Right atrium auricular region (tissue), 2 donors: Measurements from ENCODE around the gene AMPH. TPM values are rescaled to one million over a fixed set of nuclear protein-coding genes. Genes with fewer than 3 reads are reported as not detected.
"Not testable (repeated sequence)": the region's sequence is repeated elsewhere in the genome, so short reads cannot be mapped to it uniquely, and the experiment has no call there.

Experiments used
- DNase-seq: peaks from one replicate; pipeline ENCODE4 v3.0.0-alpha.2; 2019; ENCODE audit warnings: low spot score
- H3K27ac ChIP-seq, 2 donors: fragments of 200-600 bp; sonication (generic); 1 replicate in 1 of 2; 2 replicates in 1 of 2; pipeline ENCODE4 v1.5.1; 2016 to 2019
- H3K27me3 ChIP-seq, 2 donors: fragments of 200-600 bp; sonication (generic); one replicate each; pipeline versions ENCODE4 v1.5.1 to v1.6.0; 2017 to 2019
- H3K36me3 ChIP-seq: fragments of 200-600 bp; sonication (generic); one replicate; pipeline ENCODE4 v1.5.1; 2016
- H3K4me1 ChIP-seq, 2 donors: fragments of 200-600 bp; sonication (generic); one replicate each; pipeline versions ENCODE4 v1.5.1 to v1.6.0; 2017 to 2019
- H3K4me3 ChIP-seq, 2 donors: fragments of 200-600 bp; sonication (generic); 1 replicate in 1 of 2; 2 replicates in 1 of 2; pipeline ENCODE4 v1.5.1; 2017 to 2019; ENCODE audit warnings: mild to moderate bottlenecking in 1 of 2, moderate library complexity in 1 of 2
- H3K9me3 ChIP-seq, 2 donors: fragments of 200-600 bp; sonication (generic); one replicate each; pipeline ENCODE4 v1.5.1; 2019
- total RNA-seq, 2 donors: library from RNA; depleted of rRNA; stranded (reverse); fragments of >200 nt; gene quantifications; one replicate each; pipeline ENCODE4 v1.1.0, GENCODE V29; 2016
- TF ChIP-seq, protein P1 (sequence below), 2 donors: fragments of 200-600 bp; sonication (generic); IDR thresholded peaks; one replicate each; pipeline ENCODE4 v1.5.1; 2019; ENCODE audit warnings: antibody characterized with exemption in 2 of 2

Gene AMPH
- total RNA-seq, 2 donors from 2014 or later = 5.3 to 9.0 TPM

DNA sequence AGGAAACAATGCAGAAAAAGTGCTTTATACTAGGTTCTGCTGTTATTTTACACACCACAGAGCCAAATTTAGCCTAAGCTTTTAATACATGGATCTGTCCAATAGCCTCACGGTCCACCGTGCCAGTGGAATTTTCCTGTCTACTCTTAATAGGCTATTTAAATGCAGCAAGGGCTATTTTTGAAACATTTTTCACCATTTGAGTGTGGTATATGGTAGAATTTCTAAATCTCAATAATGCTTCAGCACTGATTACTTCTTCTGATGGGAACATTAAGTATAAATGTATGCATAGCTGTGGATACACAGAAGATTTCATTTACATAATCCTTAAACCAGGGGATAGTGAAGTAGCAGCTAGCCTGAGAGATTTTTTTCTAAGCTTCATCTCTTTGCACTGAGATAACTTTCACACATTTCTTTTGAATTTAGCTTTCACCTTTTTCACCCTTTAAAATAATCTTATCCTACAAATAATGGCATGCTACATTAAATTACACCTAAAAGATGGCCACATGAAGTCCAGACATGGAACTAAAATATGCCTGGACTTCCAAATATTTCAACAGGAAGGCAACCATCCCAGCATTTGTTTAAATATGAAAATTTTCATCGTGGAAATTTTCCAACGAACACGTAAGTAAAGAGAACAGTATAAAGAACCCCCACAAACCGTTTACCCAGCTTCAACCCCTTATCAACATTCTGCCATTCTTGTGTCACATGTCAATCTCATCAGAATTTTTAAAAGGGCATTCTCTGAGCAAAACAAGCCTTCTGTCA, 45.4 kb downstream of the AMPH start:
- Histone ChIP-seq H3K36me3 (no peaks in the 10 kb centered on the region), H3K4me3 (no peak overlapping the region), H3K4me1 (peaks cover 0 to 12% of the 10 kb centered on the region in 2 donors), H3K27ac (peak overlapping the region in 1 of 2 donors; percentile 76), H3K27me3 (no peaks in the 10 kb centered on the region), H3K9me3 (no peaks in the 10 kb centered on the region)
- no peak for DNase-seq
- TF ChIP-seq, protein P1, sequence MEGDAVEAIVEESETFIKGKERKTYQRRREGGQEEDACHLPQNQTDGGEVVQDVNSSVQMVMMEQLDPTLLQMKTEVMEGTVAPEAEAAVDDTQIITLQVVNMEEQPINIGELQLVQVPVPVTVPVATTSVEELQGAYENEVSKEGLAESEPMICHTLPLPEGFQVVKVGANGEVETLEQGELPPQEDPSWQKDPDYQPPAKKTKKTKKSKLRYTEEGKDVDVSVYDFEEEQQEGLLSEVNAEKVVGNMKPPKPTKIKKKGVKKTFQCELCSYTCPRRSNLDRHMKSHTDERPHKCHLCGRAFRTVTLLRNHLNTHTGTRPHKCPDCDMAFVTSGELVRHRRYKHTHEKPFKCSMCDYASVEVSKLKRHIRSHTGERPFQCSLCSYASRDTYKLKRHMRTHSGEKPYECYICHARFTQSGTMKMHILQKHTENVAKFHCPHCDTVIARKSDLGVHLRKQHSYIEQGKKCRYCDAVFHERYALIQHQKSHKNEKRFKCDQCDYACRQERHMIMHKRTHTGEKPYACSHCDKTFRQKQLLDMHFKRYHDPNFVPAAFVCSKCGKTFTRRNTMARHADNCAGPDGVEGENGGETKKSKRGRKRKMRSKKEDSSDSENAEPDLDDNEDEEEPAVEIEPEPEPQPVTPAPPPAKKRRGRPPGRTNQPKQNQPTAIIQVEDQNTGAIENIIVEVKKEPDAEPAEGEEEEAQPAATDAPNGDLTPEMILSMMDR (IDR thresholded peaks at IDR 0.05) = no peak

- Histone ChIP-seq H3K27me3 (no peaks in the 10 kb centered on the region), H3K36me3 (no peaks in the 10 kb centered on the region), H3K27ac (peak overlapping the region; percentile 40 to 76), H3K4me3 (no peak overlapping the region), H3K9me3 (no peaks in the 10 kb centered on the region), H3K4me1 (peaks cover 0 to 12% of the 10 kb centered on the region in 2 donors)
- DNase-seq = no peak
- TF ChIP-seq, protein P1 (IDR thresholded peaks at IDR 0.05) = no peak
These were observed 46.5 kb downstream of the AMPH start for GRCh38 chr7:38584443-38585210.

- H3K27me3 ChIP-seq = no peaks in the 10 kb centered on the region
- no peak for DNase-seq
- TF ChIP-seq, protein P1 (IDR thresholded peaks at IDR 0.05) = no peak
These were observed 50.7 kb downstream of the AMPH start for GRCh38 chr7:38580485-38580884.

DNA sequence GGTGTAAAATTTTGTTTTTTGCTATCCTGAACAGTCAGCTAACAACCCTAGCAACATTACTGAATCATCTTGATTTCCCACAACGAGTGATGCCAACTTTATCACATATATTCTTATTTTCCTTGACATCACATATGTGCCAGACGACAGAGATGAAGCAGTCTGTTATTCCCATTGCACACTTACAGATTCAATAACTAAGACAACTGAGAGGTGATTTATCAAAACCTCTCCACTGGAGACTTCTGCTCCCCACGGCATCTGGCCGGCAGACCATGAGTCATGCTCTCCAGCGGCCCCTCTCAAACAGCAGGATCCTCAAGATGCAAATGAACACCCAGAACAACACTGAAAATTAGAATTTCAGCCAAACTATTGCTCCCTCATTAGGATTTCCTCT, 57.1 kb downstream of the AMPH start:
- Histone ChIP-seq H3K27ac (no peak overlapping the region), H3K36me3 (no peaks in the 10 kb centered on the region), H3K4me1 (no peaks in the 10 kb centered on the region), H3K27me3 (no peaks in the 10 kb centered on the region), H3K4me3 (no peak overlapping the region), H3K9me3 (no peaks in the 10 kb centered on the region)
- TF ChIP-seq, protein P1 (IDR thresholded peaks at IDR 0.05) = no peak
- DNase-seq = no peak

More at GRCh38 chr7:38580485-38580884, 50.7 kb downstream of the AMPH start:
- Histone ChIP-seq H3K4me1 (peaks cover 0 to 10% of the 10 kb centered on the region in 2 donors), H3K36me3 (no peaks in the 10 kb centered on the region), H3K9me3 (no peaks in the 10 kb centered on the region), H3K4me3 (no peak overlapping the region), H3K27ac (no peak overlapping the region)

- H3K4me3 ChIP-seq, H3K36me3 ChIP-seq, DNase-seq, H3K9me3 ChIP-seq, H3K27me3 ChIP-seq, H3K4me1 ChIP-seq: not testable (repeated sequence)
- peak overlapping the region in 1 of 2 donors; percentile 51 for H3K27ac ChIP-seq
These were observed 59.6 kb downstream of the AMPH start for GRCh38 chr7:38571620-38572019.

GRCh38 chr7:38568497-38568896, 62.7 kb downstream of the AMPH start:
- TF ChIP-seq, protein P1 (IDR thresholded peaks at IDR 0.05) = no peak
- H3K27ac ChIP-seq = no peak overlapping the region
- no peaks in the 10 kb centered on the region for H3K9me3 ChIP-seq
- no peaks in the 10 kb centered on the region for H3K27me3 ChIP-seq
- H3K4me1 ChIP-seq = no peaks in the 10 kb centered on the region
- H3K4me3 ChIP-seq = no peak overlapping the region
- no peaks in the 10 kb centered on the region for H3K36me3 ChIP-seq
- DNase-seq = no peak
